ENCODE data around the gene HACE1.

GRCh38 chr6:104730450-104730849, 129.3 kb downstream of the HACE1 start:
- no peak for TF ChIP-seq POLR2AphosphoS5 (IDR thresholded peaks at IDR 0.05)
- TF ChIP-seq POLR2A (IDR thresholded peaks at IDR 0.05) = no peak
- no peak for TF ChIP-seq EP300 (IDR thresholded peaks at IDR 0.05)
- TF ChIP-seq, protein P1, sequence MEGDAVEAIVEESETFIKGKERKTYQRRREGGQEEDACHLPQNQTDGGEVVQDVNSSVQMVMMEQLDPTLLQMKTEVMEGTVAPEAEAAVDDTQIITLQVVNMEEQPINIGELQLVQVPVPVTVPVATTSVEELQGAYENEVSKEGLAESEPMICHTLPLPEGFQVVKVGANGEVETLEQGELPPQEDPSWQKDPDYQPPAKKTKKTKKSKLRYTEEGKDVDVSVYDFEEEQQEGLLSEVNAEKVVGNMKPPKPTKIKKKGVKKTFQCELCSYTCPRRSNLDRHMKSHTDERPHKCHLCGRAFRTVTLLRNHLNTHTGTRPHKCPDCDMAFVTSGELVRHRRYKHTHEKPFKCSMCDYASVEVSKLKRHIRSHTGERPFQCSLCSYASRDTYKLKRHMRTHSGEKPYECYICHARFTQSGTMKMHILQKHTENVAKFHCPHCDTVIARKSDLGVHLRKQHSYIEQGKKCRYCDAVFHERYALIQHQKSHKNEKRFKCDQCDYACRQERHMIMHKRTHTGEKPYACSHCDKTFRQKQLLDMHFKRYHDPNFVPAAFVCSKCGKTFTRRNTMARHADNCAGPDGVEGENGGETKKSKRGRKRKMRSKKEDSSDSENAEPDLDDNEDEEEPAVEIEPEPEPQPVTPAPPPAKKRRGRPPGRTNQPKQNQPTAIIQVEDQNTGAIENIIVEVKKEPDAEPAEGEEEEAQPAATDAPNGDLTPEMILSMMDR (IDR thresholded peaks at IDR 0.05) = no peak

All from gastroesophageal sphincter (tissue), 3 donors.